CD14-positive monocyte (primary cell): ENCODE measurements around the gene ZDHHC14. TPM values are rescaled to one million over a fixed set of nuclear protein-coding genes. Genes with fewer than 3 reads are reported as not detected.
"Not testable (repeated sequence)": the region's sequence is repeated elsewhere in the genome, so short reads cannot be mapped to it uniquely, and the experiment has no call there.

Source experiments
- DNase-seq, 3 donors: peaks; one replicate each; pipeline ENCODE4 v3.0.0-alpha.2; 2011 to 2022
- H2AFZ ChIP-seq: 2 replicates; pipeline ENCODE4 v1.6.0; 2012; ENCODE audit warnings: mild to moderate bottlenecking, low read depth, low read length, inconsistent platforms; ENCODE audit not compliant: insufficient read depth, poor library complexity, severe bottlenecking
- H3K27ac ChIP-seq, 2 donors: 1 replicate in 1 of 2; 2 replicates in 1 of 2; pipeline ENCODE4 v1.5.1; 2012 to 2013; ENCODE audit warnings: low read length in 2 of 2, control low read depth in 1 of 2, inconsistent platforms in 1 of 2, low read depth in 1 of 2, mild to moderate bottlenecking in 1 of 2
- H3K27me3 ChIP-seq, 2 donors: one replicate each; pipeline versions ENCODE4 v1.6.0 to v1.6.1; 2011 to 2013; ENCODE audit warnings: low read length in 2 of 2; ENCODE audit not compliant: control insufficient read depth in 2 of 2, insufficient read depth in 2 of 2
- H3K36me3 ChIP-seq, 2 donors: replicated peaks in 1 of 2; 1 replicate in 1 of 2; 2 replicates in 1 of 2; pipeline versions ENCODE4 v1.5.1 to v1.6.1; 2012 to 2013; ENCODE audit warnings: low read length in 2 of 2, control low read depth in 1 of 2, inconsistent platforms in 1 of 2, mild to moderate bottlenecking in 1 of 2; ENCODE audit not compliant: insufficient read depth in 2 of 2, control insufficient read depth in 1 of 2
- H3K4me1 ChIP-seq, 2 donors: 1 replicate in 1 of 2; 2 replicates in 1 of 2; pipeline versions ENCODE4 v1.5.1 to v1.6.1; 2012 to 2013; ENCODE audit warnings: low read length in 2 of 2, control low read depth in 1 of 2, inconsistent platforms in 1 of 2, mild to moderate bottlenecking in 1 of 2, moderate library complexity in 1 of 2; ENCODE audit not compliant: insufficient read depth in 2 of 2, control insufficient read depth in 1 of 2
- H3K4me2 ChIP-seq: replicated peaks from 2 replicates; pipeline ENCODE3; 2012; ENCODE audit warnings: low read length, moderate library complexity, mild to moderate bottlenecking; ENCODE audit not compliant: poor library complexity, severe bottlenecking; ENCODE audit errors: extremely low read depth
- H3K4me3 ChIP-seq, 3 experiments: fragments of 200-600 bp in 1 of 3; sonication (generic) in 1 of 3; replicated peaks in 1 of 3; 1 replicate in 2 of 3; 2 replicates in 1 of 3; pipeline ENCODE4 v1.5.1; 2011 to 2013; ENCODE audit warnings: low read length in 3 of 3, mild to moderate bottlenecking in 3 of 3, control low read depth in 2 of 3, low read depth in 2 of 3, inconsistent platforms in 1 of 3, moderate library complexity in 1 of 3
- H3K79me2 ChIP-seq: 2 replicates; pipeline ENCODE4 v1.6.0; 2012; ENCODE audit warnings: mild to moderate bottlenecking, control low read depth, inconsistent platforms, low read length, moderate library complexity; ENCODE audit not compliant: insufficient read depth
- H3K9ac ChIP-seq: 2 replicates; pipeline ENCODE4 v1.6.0; 2017; ENCODE audit warnings: low read length, mild to moderate bottlenecking; ENCODE audit not compliant: insufficient read depth, poor library complexity, severe bottlenecking
- H3K9me3 ChIP-seq, 2 donors: replicated peaks in 1 of 2; 1 replicate in 1 of 2; 2 replicates in 1 of 2; pipeline versions ENCODE4 v1.5.1 to v1.6.1; 2012 to 2013; ENCODE audit warnings: low read length in 2 of 2, control low read depth in 1 of 2; ENCODE audit not compliant: control insufficient read depth in 1 of 2, insufficient read depth in 1 of 2
- H4K20me1 ChIP-seq: 2 replicates; pipeline ENCODE4 v1.6.0; 2012; ENCODE audit warnings: mild to moderate bottlenecking, low read length, control low read depth, moderate library complexity; ENCODE audit not compliant: insufficient read depth
- H3K27ac Mint-ChIP-seq, 7 donors: one replicate each; pipeline ENCODE4 v1.8.0; 2020; ENCODE audit warnings: mild to moderate bottlenecking in 7 of 7, mixed read lengths in 7 of 7, moderate library complexity in 6 of 7, inconsistent platforms in 2 of 7
- H3K27me3 Mint-ChIP-seq, 3 donors: one replicate each; pipeline ENCODE4 v1.8.0; 2021 to 2022; ENCODE audit warnings: low read depth in 3 of 3, mild to moderate bottlenecking in 3 of 3, mixed read lengths in 3 of 3, moderate library complexity in 3 of 3, inconsistent platforms in 1 of 3
- H3K36me3 Mint-ChIP-seq, 2 donors: one replicate each; pipeline ENCODE4 v1.8.0; 2020; ENCODE audit warnings: mixed read lengths in 2 of 2, inconsistent platforms in 1 of 2, mild to moderate bottlenecking in 1 of 2
- H3K4me1 Mint-ChIP-seq: one replicate; pipeline ENCODE4 v1.8.0; 2020; ENCODE audit warnings: mild to moderate bottlenecking, mixed read lengths
- H3K4me3 Mint-ChIP-seq, 2 donors: one replicate each; pipeline ENCODE4 v1.8.0; 2020; ENCODE audit warnings: mild to moderate bottlenecking in 2 of 2, mixed read lengths in 2 of 2, moderate library complexity in 1 of 2
- H3K9me3 Mint-ChIP-seq, 7 donors: one replicate each; pipeline ENCODE4 v1.8.0; 2020 to 2022; ENCODE audit warnings: mixed read lengths in 7 of 7, mild to moderate bottlenecking in 6 of 7, moderate library complexity in 6 of 7, inconsistent platforms in 2 of 7
- CTCF ChIP-seq: fragments of 200-600 bp; IDR thresholded peaks from one replicate; pipeline ENCODE4 v1.8.0; 2022; ENCODE audit warnings: antibody characterized with exemption, mild to moderate bottlenecking
- WGBS: methylation state at CpG from one replicate; pipeline ENCODE4 v1.1.5; 2013; ENCODE audit warnings: missing lambda C conversion rate; ENCODE audit not compliant: insufficient coverage; 5-methylcytosine and 5-hydroxymethylcytosine counted together
- intact Hi-C, 2 donors: fragments of 100-400 bp; cut with micrococcal nuclease; formaldehyde crosslinking; loops; one replicate each; pipeline versions ENCODE4 v1.15.0 to v1.15.1; 2023
- polyA plus RNA-seq, 3 donors: library from polyadenylated mRNA; depleted of rRNA in 1 of 3; unstranded in 2 of 3; stranded (reverse) in 1 of 3; fragments of 300-500 nt in 2 of 3; fragments of >200 nt in 1 of 3; fragmentation: Illumina TruSeq in 2 of 3; gene quantifications; 1 replicate in 2 of 3; 2 replicates in 1 of 3; pipeline ENCODE4 v1.2.3, GENCODE V29; 2012 to 2021

ZDHHC14 gene
- polyA plus RNA-seq, 3 donors: 0.30 to 1.7 (median 0.93) TPM

GRCh38 chr6:157558487-157559200 lies 177.7 kb downstream of the ZDHHC14 start:
- H3K36me3 ChIP-seq: no peaks in the 10 kb centered on the region
- no peaks in the 10 kb centered on the region for H3K9me3 ChIP-seq
- TF ChIP-seq CTCF: no peak
- no peak overlapping the region for H3K4me3 Mint-ChIP-seq
- H3K4me1 ChIP-seq: peaks cover 12 to 14% of the 10 kb centered on the region in 2 donors
- no CpG with 5 or more reads among the region's 2 CpGs for WGBS
- H3K27ac ChIP-seq: no peak overlapping the region
- intact Hi-C loops: no loop called here
- H3K27me3 ChIP-seq: no peaks in the 10 kb centered on the region
- H3K4me1 Mint-ChIP-seq: peaks cover 25% of the 10 kb centered on the region
- H3K36me3 Mint-ChIP-seq: peaks cover 0 to 8% of the 10 kb centered on the region in 2 donors
- H3K27me3 Mint-ChIP-seq: peaks cover 0 to 5% (median 2%) of the 10 kb centered on the region in 3 donors
- no peak overlapping the region for H2AFZ ChIP-seq
- H3K4me3 ChIP-seq: no peak overlapping the region
- H3K9ac ChIP-seq: no peak overlapping the region
- H3K9me3 Mint-ChIP-seq: peaks cover 0 to 3% (median 0%) of the 10 kb centered on the region in 7 donors
- H3K79me2 ChIP-seq: no peaks in the 10 kb centered on the region
- H3K27ac Mint-ChIP-seq: peak overlapping the region in 1 of 7 donors; percentile 57
- H3K4me2 ChIP-seq: no peak overlapping the region
- H4K20me1 ChIP-seq: no peaks in the 10 kb centered on the region
- DNase-seq: no peak

- H3K27me3 Mint-ChIP-seq: peaks cover 0 to 5% (median 2%) of the 10 kb centered on the region in 3 donors
- H3K9me3 Mint-ChIP-seq: peaks cover 0 to 3% (median 0%) of the 10 kb centered on the region in 7 donors
- no peaks in the 10 kb centered on the region for H3K36me3 ChIP-seq
- no peak overlapping the region for H2AFZ ChIP-seq
- no peak overlapping the region for H3K27ac ChIP-seq
- H3K36me3 Mint-ChIP-seq: peaks cover 0 to 8% of the 10 kb centered on the region in 2 donors
- no peaks in the 10 kb centered on the region for H3K79me2 ChIP-seq
- WGBS: 70% methylated on average over 5 of the region's 10 CpGs
- TF ChIP-seq CTCF: no peak
- intact Hi-C loops: no loop called here
- H3K9me3 ChIP-seq: no peaks in the 10 kb centered on the region
- H3K4me1 Mint-ChIP-seq: peaks cover 25% of the 10 kb centered on the region
- H3K4me3 ChIP-seq: no peak overlapping the region
- no peak overlapping the region for H3K27ac Mint-ChIP-seq
- DNase-seq: no peak
- H3K4me1 ChIP-seq: peaks cover 12 to 14% of the 10 kb centered on the region in 2 donors
- no peak overlapping the region for H3K9ac ChIP-seq
- no peaks in the 10 kb centered on the region for H4K20me1 ChIP-seq
- no peak overlapping the region for H3K4me3 Mint-ChIP-seq
- H3K27me3 ChIP-seq: no peaks in the 10 kb centered on the region
- no peak overlapping the region for H3K4me2 ChIP-seq
Measured at GRCh38 chr6:157559201-157559756, 178.3 kb downstream of the ZDHHC14 start.

- H3K9me3 ChIP-seq, H4K20me1 ChIP-seq, H3K4me3 Mint-ChIP-seq, DNase-seq, H3K27ac ChIP-seq, H3K79me2 ChIP-seq, H3K36me3 ChIP-seq, H2AFZ ChIP-seq, H3K27me3 ChIP-seq, H3K36me3 Mint-ChIP-seq, H3K9me3 Mint-ChIP-seq, H3K4me2 ChIP-seq, H3K9ac ChIP-seq, intact Hi-C loops, H3K27ac Mint-ChIP-seq, H3K27me3 Mint-ChIP-seq, H3K4me3 ChIP-seq: not testable (repeated sequence)
- peaks cover 12 to 14% of the 10 kb centered on the region in 2 donors for H3K4me1 ChIP-seq
- 100% methylated on average over 3 of the region's 10 CpGs for WGBS
- peaks cover 25% of the 10 kb centered on the region for H3K4me1 Mint-ChIP-seq
Measured at GRCh38 chr6:157560063-157560462, 179.1 kb downstream of the ZDHHC14 start.
